ENCODE results near the gene SLC6A8.

Gene SLC6A8

DNA sequence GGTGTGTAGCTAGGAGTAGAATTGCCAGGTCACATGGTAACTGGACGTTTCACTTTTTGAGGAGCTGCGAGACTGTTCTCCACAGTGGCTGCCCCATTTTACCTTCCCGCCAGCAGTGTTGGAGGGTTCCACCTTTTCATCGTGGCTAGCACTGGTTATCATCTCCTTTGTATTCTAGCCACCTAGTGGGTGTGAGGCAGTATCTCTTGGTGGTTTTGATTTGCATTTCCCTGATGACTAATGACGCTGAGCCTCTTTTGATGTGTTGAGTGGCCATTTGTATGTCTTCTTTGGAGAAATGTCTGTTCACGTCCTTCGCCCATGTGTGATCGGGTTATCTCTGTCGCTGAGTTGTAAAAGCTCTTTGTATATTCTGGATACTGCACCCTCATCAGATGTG is 47.5 kb downstream of the SLC6A8 start:
- no peaks in the 10 kb centered on the region for H3K79me2 ChIP-seq
- H3K9me3 ChIP-seq (ENCODE audit: control insufficient read depth, low read length) = no peaks in the 10 kb centered on the region
- no peaks in the 10 kb centered on the region for H3K27me3 ChIP-seq (ENCODE audit: control insufficient read depth, insufficient read depth, low read length)
- H2AFZ ChIP-seq = no peak overlapping the region
- H3K27ac ChIP-seq = no peak overlapping the region
- TF ChIP-seq, protein P1, sequence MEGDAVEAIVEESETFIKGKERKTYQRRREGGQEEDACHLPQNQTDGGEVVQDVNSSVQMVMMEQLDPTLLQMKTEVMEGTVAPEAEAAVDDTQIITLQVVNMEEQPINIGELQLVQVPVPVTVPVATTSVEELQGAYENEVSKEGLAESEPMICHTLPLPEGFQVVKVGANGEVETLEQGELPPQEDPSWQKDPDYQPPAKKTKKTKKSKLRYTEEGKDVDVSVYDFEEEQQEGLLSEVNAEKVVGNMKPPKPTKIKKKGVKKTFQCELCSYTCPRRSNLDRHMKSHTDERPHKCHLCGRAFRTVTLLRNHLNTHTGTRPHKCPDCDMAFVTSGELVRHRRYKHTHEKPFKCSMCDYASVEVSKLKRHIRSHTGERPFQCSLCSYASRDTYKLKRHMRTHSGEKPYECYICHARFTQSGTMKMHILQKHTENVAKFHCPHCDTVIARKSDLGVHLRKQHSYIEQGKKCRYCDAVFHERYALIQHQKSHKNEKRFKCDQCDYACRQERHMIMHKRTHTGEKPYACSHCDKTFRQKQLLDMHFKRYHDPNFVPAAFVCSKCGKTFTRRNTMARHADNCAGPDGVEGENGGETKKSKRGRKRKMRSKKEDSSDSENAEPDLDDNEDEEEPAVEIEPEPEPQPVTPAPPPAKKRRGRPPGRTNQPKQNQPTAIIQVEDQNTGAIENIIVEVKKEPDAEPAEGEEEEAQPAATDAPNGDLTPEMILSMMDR (IDR thresholded peaks at IDR 0.05) = no peak
- H3K9ac ChIP-seq = no peak overlapping the region
- H3K36me3 ChIP-seq (ENCODE audit: control insufficient read depth, insufficient read depth, low read length) = no peaks in the 10 kb centered on the region
- H3K4me2 ChIP-seq (ENCODE audit: low read length) = no peak overlapping the region
- H3K4me1 ChIP-seq = no peaks in the 10 kb centered on the region
- no peak overlapping the region for H3K4me3 ChIP-seq (ENCODE audit: low read depth, low read length)

DNA sequence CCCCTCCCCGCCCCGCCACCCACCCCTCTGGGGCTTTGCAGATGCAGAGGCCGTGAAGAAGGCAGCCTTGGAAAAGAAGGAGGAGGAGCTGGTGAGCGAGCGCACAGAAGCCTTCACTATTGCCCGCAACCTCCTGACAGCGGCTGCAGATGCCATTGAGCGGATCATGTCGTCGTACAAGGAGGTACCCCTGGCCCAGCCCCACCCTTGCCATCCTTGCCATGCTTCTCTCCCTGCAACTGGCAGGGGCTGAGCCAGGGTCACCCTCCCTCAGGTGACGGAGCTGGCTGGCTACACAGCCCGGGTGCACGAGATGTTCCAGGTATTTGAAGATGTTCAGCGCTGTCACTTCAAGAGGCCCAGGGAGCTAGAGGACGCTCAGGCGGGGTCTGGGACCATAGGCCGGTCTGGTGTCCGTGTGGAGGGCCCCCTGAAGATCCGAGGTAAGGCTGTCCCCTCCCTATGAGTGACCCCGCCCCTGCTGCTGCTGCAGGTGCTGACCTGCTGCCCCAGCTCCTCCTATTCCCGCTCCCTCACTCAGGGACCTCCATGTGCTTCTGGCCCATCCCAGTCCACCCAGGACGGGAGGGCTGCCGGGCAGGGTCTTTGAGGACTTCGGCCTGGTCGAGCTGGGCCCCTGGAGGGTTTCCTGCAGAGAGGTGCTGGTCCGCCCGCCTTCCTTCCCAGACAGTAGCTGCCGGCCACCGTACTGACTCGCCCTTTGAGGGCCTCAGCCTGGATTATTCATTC is 48.5 kb downstream of the SLC6A8 start:
- Histone ChIP-seq H3K36me3 (ENCODE audit: control insufficient read depth, insufficient read depth, low read length) (no peaks in the 10 kb centered on the region), H3K9me3 (ENCODE audit: control insufficient read depth, low read length) (no peaks in the 10 kb centered on the region), H3K79me2 (no peaks in the 10 kb centered on the region), H2AFZ (no peak overlapping the region), H3K4me2 (ENCODE audit: low read length) (no peak overlapping the region), H3K4me1 (no peaks in the 10 kb centered on the region), H3K9ac (no peak overlapping the region), H3K27me3 (ENCODE audit: control insufficient read depth, insufficient read depth, low read length) (no peaks in the 10 kb centered on the region), H3K27ac (no peak overlapping the region), H3K4me3 (ENCODE audit: low read depth, low read length) (no peak overlapping the region)
- TF ChIP-seq, protein P1 (IDR thresholded peaks at IDR 0.05) = no peak

DNA sequence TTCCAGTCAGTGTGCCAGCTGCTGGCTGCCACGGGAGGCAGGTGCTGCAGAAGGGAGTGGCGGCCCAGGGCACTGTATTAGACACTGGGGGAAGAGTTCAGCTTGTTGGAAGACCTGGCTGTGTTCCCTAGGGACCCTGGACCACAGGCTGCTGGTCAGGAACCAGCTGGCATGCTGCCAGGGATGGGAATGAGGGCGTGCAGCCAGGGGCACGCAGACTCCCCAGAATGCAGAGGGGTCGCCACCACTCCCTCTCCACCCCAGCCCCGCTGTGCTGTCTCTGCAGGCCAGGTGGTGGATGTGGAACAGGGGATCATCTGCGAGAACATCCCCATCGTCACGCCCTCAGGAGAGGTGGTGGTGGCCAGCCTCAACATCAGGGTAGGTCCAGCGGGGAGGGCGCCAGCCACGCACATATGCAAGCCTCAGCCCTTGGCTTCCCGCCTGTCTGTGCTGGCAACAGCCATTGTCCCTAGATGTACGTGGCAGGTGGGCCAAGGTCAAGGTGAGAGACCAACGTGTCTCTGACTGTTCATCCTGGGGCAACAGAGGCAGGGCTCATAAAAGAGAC is 49.2 kb downstream of the SLC6A8 start:
- no peak overlapping the region for H3K4me2 ChIP-seq (ENCODE audit: low read length)
- no peak overlapping the region for H3K9ac ChIP-seq
- no peak overlapping the region for H3K4me3 ChIP-seq (ENCODE audit: low read depth, low read length)
- H3K9me3 ChIP-seq (ENCODE audit: control insufficient read depth, low read length) = no peaks in the 10 kb centered on the region
- no peak overlapping the region for H2AFZ ChIP-seq
- H3K79me2 ChIP-seq = no peaks in the 10 kb centered on the region
- TF ChIP-seq, protein P1 (IDR thresholded peaks at IDR 0.05) = no peak
- H3K36me3 ChIP-seq (ENCODE audit: control insufficient read depth, insufficient read depth, low read length) = no peaks in the 10 kb centered on the region
- no peaks in the 10 kb centered on the region for H3K27me3 ChIP-seq (ENCODE audit: control insufficient read depth, insufficient read depth, low read length)
- H3K4me1 ChIP-seq = no peaks in the 10 kb centered on the region
- no peak overlapping the region for H3K27ac ChIP-seq

DNA sequence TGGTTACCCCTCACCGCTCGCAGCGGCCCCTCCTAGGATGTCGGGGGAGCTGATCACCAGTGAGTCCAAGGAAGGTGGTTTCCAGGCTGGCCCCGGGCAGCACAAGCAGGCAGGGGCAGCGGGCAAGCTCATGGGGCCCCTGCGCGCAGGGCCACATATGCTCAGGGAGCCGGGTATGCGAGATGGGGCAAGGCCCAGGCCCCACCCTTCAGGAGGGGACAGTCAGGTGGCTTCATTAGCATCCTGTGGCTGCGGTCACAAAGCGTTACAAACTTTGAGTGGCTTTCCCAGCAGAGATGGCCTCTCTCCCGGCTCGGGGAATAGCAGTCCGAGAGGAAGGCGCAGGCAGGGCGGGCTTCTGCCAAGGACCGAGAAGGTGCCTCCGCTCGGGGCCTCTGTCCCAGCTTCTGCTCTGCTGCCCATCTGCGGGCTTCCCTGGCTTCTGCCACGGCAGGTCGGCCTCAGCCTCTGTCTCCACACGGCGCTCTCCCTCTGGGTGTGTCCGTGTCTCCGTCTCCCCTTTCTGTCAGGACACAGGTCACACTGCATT is 50.4 kb downstream of the SLC6A8 start:
- H3K36me3 ChIP-seq (ENCODE audit: control insufficient read depth, insufficient read depth, low read length) = no peaks in the 10 kb centered on the region

More for the DNA sequence above, 50.4 kb downstream of the SLC6A8 start:
- TF ChIP-seq, protein P1 (IDR thresholded peaks at IDR 0.05) = no peak
- no peaks in the 10 kb centered on the region for H3K27me3 ChIP-seq (ENCODE audit: control insufficient read depth, insufficient read depth, low read length)
- H3K79me2 ChIP-seq = no peaks in the 10 kb centered on the region
- H3K4me1 ChIP-seq = no peaks in the 10 kb centered on the region
- H3K27ac ChIP-seq = no peak overlapping the region
- no peak overlapping the region for H2AFZ ChIP-seq
- no peaks in the 10 kb centered on the region for H3K9me3 ChIP-seq (ENCODE audit: control insufficient read depth, low read length)
- H3K4me2 ChIP-seq (ENCODE audit: low read length) = no peak overlapping the region
- no peak overlapping the region for H3K9ac ChIP-seq
- H3K4me3 ChIP-seq (ENCODE audit: low read depth, low read length) = no peak overlapping the region
